ENCODE data around the gene SHANK2.

The SHANK2 gene

GRCh38 chr11:71202598-71202944 is 49.8 kb downstream of the SHANK2 start:
- DNase-seq (ENCODE audit: low read depth in 3 of 3), result no peak

Data from stimulated activated CD4-positive, alpha-beta T cell treated with anti-CD3 and anti-CD28 coated beads, TNF-alpha, amount 100 ng/mL, for 24 hours (primary cell).